NK-92 treated with Interleukin-12 subunit alpha and Interleukin-12 subunit beta, amount 100 ng/mL, for 24 hours (cell line): ENCODE results near the gene FGFRL1.
"Not testable (repeated sequence)": the region's sequence is repeated elsewhere in the genome, so short reads cannot be mapped to it uniquely, and the experiment has no call there.

ENCODE experiments used
- DNase-seq: peaks from one replicate; lab custom pipeline; 2025; lab: John Stamatoyannopoulos, UW

The FGFRL1 gene

DNA sequence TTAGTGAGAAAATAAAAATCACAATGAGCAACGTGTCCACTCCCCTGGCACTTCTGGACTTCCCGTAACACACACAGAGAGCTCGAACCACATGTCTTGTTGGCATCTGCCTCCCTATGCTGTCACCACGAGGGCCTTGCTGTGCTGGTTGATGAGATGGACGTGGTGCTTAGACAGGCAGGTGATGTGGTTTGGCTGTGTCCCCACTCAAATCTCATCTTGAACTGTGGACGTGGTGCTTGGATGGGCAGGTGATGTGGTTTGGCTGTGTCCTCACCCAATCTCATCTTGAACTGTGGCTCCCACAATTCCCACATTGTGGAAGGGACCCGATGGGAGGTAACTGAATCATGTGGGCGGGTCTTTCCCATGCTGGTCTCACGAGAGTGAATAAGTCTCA is 40.0 kb downstream of the FGFRL1 start:
- no peak for DNase-seq

DNA sequence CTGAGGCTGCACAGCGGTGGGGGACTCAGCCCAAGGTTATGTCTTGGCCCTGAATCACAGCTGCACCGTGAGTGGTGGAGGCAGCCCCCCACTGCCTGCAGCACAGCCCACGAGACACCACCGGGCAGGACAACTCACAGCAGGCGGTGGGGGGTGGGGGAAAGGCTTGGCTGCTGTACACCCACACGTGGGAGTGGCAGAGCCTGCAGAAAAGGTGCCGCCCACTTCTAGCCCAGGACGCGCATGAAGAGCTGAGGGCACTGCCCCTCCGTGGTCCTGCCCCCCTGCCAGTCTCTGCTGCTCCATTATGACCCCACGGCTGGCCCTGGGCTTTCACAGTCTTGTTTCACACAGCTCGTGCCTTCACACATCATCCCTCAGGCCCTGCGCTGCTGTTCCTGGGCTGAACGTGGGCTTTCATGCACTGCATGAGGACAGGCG is 40.8 kb downstream of the FGFRL1 start:
- DNase-seq, result no peak

DNA sequence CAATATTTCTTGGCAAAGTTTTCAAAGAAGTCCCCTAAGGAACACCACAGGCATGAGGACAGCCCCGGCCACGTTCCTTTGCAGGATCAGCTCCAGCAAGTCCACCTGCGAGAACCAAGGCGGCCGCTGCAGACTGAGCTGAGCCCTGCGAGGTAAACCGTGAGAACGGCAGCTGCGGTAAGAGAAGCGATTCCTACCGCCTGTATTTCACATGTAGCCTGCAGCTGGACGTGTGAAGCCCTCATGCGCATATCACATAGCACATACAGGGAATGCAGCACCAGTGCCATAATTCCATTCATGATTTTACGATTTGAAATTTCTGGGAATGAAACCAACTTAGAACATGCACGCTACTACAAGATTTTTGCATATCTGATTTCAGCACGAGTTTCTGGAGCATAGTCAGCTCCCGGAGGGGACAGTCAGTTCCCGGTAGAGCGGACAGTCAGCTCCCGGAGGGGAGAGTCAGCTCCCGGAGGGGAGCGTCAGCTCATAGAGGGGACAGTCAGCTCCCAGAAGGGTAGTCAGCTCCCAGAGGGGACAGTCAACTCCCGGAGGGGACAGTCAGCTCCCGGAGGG is 41.7 kb downstream of the FGFRL1 start:
- no peak for DNase-seq

DNA sequence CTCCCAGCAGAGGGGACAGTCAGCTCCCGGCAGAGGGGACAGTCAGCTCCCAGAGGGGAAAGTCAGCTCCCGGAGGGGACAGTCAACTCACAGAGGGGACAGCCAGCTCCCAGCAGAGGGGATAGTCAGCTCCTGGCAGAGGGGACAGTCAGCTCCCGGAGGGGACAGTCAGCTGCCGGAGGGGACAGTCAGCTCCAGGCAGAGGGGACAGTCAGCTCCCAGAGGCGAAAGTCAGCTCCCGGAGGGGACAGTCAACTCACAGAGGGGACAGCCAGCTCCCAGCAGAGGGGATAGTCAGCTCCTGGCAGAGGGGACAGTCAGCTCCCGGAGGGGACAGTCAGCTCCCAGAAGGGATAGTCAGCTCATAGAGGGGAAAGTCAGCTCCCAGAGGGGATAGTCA is 42.5 kb downstream of the FGFRL1 start:
- DNase-seq, result not testable (repeated sequence)

DNA sequence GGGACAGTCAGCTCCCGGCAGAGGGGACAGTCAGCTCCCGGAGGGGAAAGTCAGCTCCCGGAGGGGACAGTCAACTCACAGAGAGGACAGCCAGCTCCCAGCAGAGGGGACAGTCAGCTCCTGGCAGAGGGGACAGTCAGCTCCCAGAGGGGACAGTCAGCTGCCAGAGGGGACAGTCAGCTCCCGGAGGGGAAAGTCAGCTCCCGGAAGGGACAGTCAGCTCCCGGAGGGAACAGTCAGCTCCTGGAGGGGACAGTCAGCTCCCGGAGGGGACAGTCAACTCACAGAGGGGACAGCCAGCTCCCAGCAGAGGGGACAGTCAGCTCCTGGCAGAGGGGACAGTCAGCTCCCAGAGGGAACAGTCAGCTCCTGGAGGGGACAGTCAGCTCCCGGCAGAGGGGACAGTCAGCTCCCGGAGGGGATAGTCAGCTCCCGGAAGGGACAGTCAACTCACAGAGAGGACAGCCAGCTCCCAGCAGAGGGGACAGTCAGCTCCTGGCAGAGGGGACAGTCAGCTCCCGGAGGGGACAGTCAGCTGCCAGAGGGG is 43.3 kb downstream of the FGFRL1 start:
- not testable (repeated sequence) for DNase-seq

DNA sequence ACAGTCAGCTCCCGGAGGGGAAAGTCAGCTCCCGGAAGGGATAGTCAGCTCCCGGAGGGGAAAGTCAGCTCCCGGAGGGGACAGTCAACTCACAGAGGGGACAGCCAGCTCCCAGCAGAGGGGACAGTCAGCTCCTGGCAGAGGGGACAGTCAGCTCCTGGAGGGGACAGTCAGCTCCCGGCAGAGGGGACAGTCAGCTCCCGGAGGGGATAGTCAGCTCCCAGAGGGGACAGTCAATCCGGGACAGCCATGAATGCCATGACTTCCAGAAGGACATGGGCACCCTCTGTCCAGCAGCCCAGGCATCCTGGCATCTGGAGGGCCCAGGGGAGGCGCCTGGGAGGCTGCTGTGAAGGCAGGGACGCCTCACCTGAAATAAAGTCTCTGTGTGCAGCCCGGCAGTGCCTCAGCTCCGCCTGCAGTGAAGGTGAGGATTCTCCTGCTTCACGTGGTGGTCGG is 43.8 kb downstream of the FGFRL1 start:
- DNase-seq, result not testable (repeated sequence)

DNA sequence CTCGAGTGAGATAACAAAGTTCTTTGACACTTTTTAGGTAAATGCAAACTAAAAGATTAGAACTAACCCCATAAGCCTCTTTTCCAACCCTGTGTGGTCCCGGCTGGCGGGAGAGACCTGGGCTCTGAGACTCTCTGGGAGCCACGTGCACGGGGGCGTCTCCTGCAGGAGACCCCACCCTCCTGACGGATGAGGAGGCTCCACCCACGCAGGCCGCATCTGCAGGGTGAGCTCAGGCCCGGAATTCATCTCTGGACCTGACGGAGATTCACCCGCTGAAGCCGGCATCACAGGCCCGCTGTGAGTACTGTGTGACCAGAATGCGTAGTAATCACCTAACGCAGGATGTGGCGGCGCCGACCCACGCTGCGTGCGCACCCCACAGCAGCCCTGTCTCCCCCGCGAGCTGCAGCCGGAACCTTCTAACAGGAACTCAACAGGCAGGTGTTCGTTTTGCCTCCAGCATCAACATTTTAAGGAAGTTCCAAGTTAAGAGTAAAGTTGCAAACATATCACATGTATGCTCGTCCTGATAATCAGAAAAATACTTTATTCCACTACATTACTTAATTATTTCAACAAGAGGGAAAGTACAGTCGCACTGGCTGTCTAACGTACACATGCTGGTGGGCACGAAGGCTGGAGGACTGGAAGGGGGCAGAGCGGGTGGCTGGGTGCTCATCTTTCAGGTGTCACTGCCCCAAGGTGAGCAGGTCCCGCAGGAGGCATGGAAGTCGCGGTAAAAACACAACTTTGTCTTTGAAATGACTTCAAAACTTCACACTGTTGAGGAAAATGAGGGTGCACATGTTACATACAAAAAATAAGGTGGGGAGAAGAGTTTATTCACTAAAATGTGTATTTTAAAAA is 44.5 kb downstream of the FGFRL1 start:
- no peak for DNase-seq

DNA sequence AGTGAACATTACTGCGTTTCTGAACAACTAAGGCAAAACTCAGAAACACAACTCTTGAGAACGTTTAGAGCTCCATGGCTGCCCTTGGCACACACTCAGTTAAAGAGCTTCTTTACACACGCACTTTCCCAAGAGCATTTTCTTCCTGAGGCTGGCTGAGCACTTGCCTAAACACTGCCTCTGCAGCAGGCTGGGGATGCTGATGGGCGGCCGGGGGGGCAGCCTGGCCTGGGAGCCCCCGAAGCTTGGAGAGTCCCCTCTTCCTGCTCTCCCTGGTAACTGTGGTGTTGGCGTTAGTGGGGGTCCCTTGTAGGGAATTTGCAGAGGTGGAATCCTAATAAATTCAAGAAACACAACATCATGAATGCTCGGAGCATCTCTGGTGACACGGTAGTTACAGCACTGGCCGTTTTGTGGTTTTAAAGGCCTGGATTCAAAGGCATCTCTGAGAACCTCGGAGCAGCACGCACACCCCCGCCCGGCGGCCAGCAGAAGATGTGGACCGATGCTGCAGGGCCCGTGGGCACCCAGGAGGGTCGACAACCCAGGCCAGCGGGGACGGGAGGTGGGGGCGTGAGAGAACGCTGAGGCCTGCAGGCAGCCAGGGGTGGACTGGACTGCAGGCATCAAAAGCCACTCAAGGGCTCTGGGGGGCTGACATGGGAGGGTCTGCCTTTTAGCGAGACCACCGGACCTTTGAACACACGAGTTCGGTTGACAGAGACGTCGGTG is 45.4 kb downstream of the FGFRL1 start:
- no peak for DNase-seq

DNA sequence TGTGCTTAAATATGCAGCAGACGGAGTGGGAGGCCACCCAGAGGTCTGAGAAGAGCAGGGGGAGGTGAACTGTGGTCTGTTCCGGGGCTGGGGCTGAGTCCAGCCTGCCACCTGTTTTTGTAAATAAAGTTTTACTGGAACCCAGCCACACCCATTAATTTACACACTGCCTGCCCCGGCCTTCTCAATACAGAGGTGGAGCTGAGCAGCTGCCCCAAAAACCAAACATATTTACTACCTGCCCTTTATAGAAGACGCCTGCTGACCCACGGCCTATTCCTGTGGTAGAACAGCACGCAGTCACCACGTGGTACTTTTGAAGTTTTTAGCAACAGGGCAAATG is 45.9 kb downstream of the FGFRL1 start:
- DNase-seq, result no peak

DNA sequence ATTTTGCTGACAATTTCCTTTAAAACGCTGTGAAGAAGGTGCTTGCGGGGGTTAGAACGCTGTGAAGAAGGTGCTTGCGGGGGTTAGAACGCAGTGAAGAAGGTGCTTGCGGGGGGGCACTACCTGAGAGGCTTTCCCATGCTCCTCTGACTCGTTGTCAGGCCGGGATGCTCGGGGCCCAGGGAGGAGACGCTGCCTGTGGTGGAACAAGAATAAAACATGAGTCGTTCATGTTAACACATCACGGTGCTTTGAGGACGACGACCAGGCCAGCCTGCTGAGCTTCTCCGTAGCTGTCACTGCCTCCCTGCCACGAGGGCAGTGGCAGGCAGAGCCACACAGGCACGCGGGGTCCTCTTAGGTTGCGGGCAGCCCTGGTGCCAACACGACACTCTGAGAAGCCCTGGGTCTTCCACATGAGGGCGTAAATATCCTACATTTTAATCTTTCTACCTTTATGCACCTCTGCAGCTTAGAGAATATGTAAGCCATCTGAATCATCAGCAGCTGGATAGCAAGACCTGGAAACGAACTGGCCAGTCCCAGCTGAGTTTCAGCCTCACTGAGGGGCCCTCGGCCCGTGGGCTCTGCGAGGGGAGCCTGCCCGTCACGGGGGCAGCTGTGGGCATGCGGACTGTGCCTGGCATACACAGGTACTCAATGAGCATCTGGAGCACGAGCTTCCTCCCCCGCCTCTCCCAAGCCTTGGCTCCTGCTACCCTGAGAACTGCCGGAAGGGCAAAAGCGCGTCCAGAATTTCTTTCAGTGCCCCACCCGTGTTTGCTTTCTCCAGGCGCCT is 47.0 kb downstream of the FGFRL1 start:
- no peak for DNase-seq

DNA sequence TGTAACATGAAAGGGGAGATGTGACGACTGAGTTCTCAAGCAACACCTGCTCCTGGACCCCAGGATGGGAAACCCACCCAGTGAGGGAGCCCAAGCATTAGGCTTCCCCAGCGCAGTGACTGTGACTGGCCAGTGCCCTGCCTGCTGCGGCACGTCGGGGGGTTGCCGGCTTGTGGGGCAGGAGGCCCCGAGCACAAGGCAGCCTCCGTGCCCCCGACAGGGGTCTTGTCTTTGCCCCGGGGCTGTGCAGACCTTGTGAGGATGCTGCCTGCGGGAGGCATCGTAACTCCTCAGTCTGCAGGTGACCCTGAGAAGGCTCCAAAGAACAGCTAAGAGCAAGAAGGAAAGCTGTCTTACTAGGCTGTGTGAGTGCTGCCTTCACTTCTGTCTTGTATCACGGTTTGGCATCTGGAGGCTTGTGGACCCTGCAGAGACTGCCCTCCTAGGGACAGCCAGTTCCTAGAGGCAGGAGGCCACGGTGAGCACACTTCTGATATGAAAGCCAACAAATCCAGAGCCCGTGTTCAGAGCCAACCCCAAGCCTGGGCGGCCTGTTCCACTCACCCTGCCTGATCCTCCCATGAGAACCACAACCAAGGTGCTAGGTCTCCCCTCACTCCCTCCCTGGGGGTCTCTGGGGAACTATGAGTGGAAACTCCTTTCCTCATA is 47.7 kb downstream of the FGFRL1 start:
- no peak for DNase-seq

DNA sequence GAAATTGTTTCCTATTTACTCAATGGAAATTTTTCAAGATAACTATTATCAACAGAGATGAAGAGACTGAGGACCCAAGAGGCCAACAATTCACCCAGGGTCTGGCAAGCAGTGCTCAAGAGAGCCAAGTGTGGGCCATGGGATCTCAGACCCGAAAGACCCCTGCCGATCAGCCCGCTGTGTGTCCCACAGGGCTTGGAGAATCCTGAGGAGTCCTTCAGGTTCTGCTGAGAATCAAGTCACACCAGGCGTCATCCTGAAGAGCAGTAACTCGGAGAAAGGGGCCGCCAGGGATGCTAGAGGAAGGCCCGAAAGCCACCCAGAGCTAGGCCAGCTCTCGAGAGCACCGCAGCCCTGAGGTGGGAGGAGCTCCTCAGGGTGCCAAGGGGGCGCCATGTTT is 48.7 kb downstream of the FGFRL1 start:
- no peak for DNase-seq

DNA sequence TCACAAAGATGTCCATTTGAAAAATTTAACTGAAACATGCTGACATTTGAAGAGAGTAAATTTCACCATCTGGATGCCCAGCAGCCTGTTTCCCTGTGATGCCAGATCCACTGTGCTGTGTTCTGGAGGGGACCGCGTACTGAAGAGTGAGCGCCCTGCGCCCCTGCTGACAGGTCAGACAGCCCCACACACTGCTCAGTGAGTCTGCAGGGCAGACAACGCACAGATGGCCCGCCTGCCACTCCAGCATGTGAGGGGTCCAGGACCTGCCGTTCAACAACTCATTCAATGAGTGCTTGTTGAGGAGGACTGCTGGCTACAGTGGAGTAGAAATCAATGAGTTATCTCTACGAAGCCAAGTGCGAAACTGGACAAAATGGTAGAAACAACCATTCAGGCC is 49.2 kb downstream of the FGFRL1 start:
- no peak for DNase-seq

DNA sequence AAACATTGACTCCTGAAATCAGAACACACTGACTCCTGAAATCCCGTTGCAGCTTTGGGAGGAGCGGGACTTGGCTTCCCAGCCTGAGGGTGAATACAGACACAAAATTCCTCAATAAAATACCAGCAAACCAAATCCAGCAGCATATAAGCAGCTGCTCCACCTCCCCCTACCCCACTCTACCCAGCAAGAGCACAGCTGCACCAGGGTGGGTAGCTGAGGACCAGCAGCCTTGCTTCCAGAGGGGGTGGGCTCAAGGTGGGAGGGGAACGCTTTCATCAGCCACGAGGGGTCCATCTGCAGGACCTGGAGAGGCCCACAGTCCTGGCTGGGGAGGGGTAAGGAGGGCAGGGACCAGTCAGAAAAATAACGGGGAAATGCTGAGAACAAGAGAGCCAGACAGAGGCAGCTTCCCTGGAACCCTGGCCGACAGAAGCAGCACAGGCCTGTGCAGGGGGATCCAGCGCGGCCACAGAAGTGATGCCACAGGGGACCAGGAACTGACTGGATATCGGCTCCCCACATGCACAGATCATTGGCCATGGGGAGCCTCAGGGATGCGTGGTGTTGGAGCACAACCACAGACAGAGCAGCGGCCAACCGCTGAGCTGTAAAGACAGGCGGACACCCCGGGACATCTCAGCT is 49.8 kb downstream of the FGFRL1 start:
- DNase-seq, result no peak

DNA sequence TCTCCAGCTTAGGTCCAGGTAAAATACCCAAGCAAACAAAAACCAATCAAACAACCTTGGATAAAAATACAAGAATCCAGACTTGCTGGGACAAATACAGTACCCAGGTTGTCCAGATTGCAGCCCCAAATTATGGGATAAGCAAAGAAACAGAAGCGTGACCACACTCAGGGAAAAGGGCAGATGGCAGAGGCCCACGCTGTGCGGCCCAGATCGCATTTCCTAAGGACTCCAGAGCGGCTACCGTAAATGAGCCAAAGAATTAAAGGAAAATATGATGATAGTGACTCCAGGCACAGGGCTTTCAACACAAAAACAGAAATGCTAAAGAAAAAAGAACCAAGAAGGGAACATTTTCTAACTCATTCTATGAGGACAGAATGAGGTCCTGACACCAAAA is 50.3 kb downstream of the FGFRL1 start:
- DNase-seq, result no peak

DNA sequence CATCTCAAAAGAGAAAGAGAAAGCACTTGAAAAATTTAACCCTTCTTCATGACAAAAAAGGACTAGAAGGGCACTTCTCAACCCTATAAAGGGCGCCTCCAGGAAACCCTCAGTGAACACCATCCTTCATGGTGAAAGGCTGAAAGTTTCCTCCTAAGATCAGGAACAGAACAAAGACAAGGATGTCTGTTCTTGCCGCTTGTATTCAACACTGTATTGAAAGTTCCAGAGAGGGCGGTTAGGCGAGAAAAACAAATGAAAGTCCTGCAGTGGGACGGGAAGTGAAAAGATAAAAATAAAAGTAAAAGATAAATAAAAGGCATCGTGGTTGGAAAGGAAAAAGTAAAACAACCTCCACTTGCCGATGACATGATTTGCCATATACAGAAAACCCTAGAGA is 51.0 kb downstream of the FGFRL1 start:
- DNase-seq, result no peak

DNA sequence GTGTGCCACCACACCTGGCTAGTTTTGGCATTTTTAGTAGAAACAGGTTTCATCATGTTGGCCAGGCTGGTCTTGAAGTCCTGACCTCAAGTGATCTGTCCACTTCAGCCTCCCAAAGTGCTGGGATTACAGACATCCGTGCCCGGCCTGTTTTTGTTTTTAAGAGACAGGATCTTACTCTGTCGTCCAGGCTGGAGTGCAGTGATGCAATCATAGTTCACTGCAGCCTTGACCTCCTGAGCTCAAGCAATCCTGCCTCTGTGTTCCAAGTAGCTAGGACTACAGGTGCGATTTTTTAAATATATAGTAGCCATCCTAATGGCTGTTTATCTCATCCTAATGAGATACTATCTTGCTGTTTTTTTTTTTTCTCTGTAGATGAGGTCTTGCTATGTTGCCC is 54.3 kb downstream of the FGFRL1 start:
- DNase-seq, result no peak

DNA sequence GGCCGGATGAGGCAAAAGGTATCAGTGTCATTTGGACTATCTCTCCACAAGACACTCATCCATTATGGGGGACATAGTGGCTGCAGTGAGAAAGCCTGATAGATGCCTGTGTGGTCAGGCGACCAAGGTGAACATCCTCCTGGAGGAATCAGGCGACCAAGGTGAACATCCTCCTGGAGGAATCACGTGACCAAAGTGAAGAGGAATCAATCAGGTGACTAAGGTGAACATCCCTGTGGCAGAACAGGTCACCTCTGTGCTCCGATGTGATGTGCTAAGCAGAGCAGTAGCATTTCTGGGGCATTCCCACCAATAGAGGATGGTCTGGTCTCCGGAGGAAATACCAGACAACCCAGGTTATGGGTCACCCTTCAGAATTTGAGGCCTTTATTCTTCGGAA is 58.0 kb downstream of the FGFRL1 start:
- DNase-seq, result no peak

DNA sequence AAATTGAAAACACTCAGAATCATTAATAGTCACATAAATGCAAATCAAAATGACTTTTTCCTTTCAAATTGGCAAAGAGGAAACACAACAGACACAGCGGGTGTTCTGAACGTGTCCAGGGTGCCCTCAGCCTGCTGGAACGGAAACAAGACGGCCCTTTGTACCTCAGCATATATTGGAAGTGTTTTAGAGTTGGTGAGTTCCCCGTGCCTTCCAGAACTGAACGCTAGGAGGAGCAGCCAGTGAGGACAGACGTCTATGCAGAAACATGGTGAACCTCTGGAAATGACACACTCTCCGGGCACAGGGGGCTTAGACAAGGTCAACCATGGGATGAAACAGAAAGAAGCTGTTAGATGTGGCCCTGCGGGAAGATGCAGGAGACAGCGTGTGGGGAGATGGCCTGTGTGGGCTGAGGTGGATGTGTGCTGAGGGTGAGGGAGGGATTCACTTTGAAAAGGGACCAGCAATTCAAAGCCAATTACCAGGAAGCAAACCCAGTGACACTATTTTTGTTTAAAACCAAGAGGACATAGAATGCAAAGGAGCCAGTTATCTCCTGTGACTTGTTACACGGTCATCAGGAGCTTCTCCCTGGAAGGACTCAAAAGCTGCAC is 61.5 kb downstream of the FGFRL1 start:
- peak; percentile 11 for DNase-seq

DNA sequence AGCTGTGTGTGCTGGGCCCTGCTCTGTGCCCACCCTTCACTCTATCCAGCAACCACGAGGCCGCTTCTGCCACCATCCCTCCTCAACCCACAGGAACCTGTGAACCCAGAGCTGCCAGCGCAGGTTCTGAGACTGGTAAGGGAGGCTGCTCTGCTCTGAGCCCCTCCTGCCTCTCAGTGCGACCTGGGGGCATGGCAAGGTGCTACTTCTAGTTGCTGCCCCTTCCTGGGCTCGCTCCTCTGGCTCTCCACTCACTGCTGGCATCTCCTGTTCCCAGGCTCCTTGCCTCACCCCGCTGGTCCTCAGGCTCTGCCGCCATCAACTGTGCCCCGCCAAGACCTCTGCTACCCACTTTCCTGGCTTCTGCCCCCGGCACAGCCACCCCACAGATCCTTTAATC is 62.7 kb downstream of the FGFRL1 start:
- no peak for DNase-seq
